SK-N-SH (cell line): ENCODE results near the gene AACS. TPM values are rescaled to one million over a fixed set of nuclear protein-coding genes. Genes with fewer than 3 reads are reported as not detected.

ENCODE experiments used
- CTCF ChIA-PET: fragments of 300-600, 350-600 bp; formaldehyde crosslinking; extraction: SDS; loops from one replicate; lab custom pipeline; 2021; lab: Yijun Ruan, JAX
- POLR2A ChIA-PET: fragments of 350-600 bp; sonication (Branson Sonifier 250); formaldehyde crosslinking; extraction: SDS; loops from one replicate; lab custom pipeline; 2020; ENCODE audit warnings: antibody characterized with exemption, inconsistent platforms; lab: Yijun Ruan, JAX
- DNase-seq: peaks from one replicate; pipeline ENCODE4 v3.0.0; 2012
- H2AFZ ChIP-seq: fragments of 200-600 bp; sonication (generic); 2 replicates; pipeline ENCODE4 v1.8.1; 2016; ENCODE audit warnings: antibody characterized with exemption, mild to moderate bottlenecking, low read depth
- H3F3A ChIP-seq: fragments of 200-600 bp; sonication (generic); replicated peaks from 2 replicates; pipeline ENCODE3; 2016; ENCODE audit warnings: antibody characterized with exemption, mild to moderate bottlenecking; ENCODE audit not compliant: insufficient read depth
- H3K27ac ChIP-seq, 2 experiments: fragments of 200-500 bp in 1 of 2; fragments of 200-600 bp in 1 of 2; sonication (Bioruptor generic) in 1 of 2; sonication (generic), shearing (Covaris generic) in 1 of 2; 2 replicates each; pipeline versions ENCODE4 v1.5.1 to v1.6.1; 2014 to 2016; ENCODE audit warnings: low read depth in 2 of 2, inconsistent platforms in 1 of 2, low read length in 1 of 2, mild to moderate bottlenecking in 1 of 2, mixed read lengths in 1 of 2
- H3K27me3 ChIP-seq: fragments of 200-600 bp; sonication (generic), shearing (Covaris generic); 2 replicates; pipeline ENCODE4 v1.6.1; 2016; ENCODE audit warnings: mixed run types; ENCODE audit not compliant: insufficient read depth
- H3K36me3 ChIP-seq, 2 experiments: fragments of 200-500 bp in 1 of 2; fragments of 200-600 bp in 1 of 2; sonication (Bioruptor generic) in 1 of 2; sonication (generic) in 1 of 2; replicated peaks in 1 of 2; 2 replicates each; pipeline versions ENCODE3 to v1.5.1; 2014 to 2016; ENCODE audit warnings: low read length in 1 of 2, mild to moderate bottlenecking in 1 of 2; ENCODE audit not compliant: insufficient read depth in 2 of 2, control insufficient read depth in 1 of 2
- H3K4me1 ChIP-seq, 2 experiments: fragments of 200-500 bp in 1 of 2; fragments of 200-600 bp in 1 of 2; sonication (Bioruptor generic) in 1 of 2; sonication (generic), shearing (Covaris generic) in 1 of 2; 2 replicates each; pipeline versions ENCODE4 v1.5.1 to v1.6.1; 2014 to 2016; ENCODE audit warnings: low read depth in 1 of 2, low read length in 1 of 2, mixed run types in 1 of 2; ENCODE audit not compliant: insufficient read depth in 2 of 2, control insufficient read depth in 1 of 2
- H3K4me2 ChIP-seq: fragments of 200-600 bp; sonication (generic), shearing (Covaris generic); 2 replicates; pipeline ENCODE4 v1.6.1; 2017; ENCODE audit warnings: mixed run types
- H3K4me3 ChIP-seq, 2 experiments: fragments of 200-500 bp in 1 of 2; fragments of 200-600 bp in 1 of 2; sonication (Bioruptor generic) in 1 of 2; sonication (generic), shearing (Covaris generic) in 1 of 2; 2 replicates each; pipeline versions ENCODE4 v1.5.1 to v1.8.1; 2014 to 2016; ENCODE audit warnings: low read depth in 2 of 2, inconsistent platforms in 1 of 2, low read length in 1 of 2, mild to moderate bottlenecking in 1 of 2, mixed read lengths in 1 of 2, moderate library complexity in 1 of 2
- H3K79me2 ChIP-seq: fragments of 200-600 bp; sonication (generic); 2 replicates; pipeline ENCODE4 v1.8.1; 2017; ENCODE audit warnings: mild to moderate bottlenecking; ENCODE audit not compliant: insufficient read depth
- H3K9ac ChIP-seq: fragments of 200-600 bp; sonication (generic); 2 replicates; pipeline ENCODE4 v1.6.1; 2017; ENCODE audit warnings: mixed run types
- H3K9me2 ChIP-seq: fragments of 200-600 bp; sonication (generic); 2 replicates; pipeline ENCODE4 v1.6.1; 2017; ENCODE audit warnings: mixed run types
- H3K9me3 ChIP-seq: fragments of 200-600 bp; sonication (generic); 2 replicates; pipeline ENCODE4 v1.6.1; 2017; ENCODE audit warnings: mixed run types, mild to moderate bottlenecking, moderate library complexity
- H4K20me1 ChIP-seq: fragments of 200-600 bp; sonication (generic); 2 replicates; pipeline ENCODE4 v1.6.1; 2017; ENCODE audit warnings: mild to moderate bottlenecking, mixed run types; ENCODE audit not compliant: insufficient read depth
- CHD2 ChIP-seq: fragments of 150-350 bp; IDR thresholded peaks from 2 replicates; pipeline ENCODE4 v1.6.1; 2018; ENCODE audit warnings: low read length; ENCODE audit not compliant: partially characterized antibody
- FOSL2 ChIP-seq: IDR thresholded peaks from 2 replicates; pipeline ENCODE4 v1.4.0; 2012; ENCODE audit warnings: low read depth, mild to moderate bottlenecking, moderate library complexity, borderline replicate concordance
- FOXJ3 ChIP-seq: sonication (generic); formaldehyde crosslinking; IDR thresholded peaks from 2 replicates; pipeline ENCODE4 v1.5.1; 2020; ENCODE audit warnings: mild to moderate bottlenecking, missing genetic modification reagents
- FOXM1 ChIP-seq: IDR thresholded peaks from 2 replicates; pipeline ENCODE4 v1.4.0; 2012; ENCODE audit warnings: low read depth, mild to moderate bottlenecking
- GABPA ChIP-seq: IDR thresholded peaks from 2 replicates; pipeline ENCODE4 v1.4.0; 2012; ENCODE audit warnings: low read depth, mild to moderate bottlenecking
- GATA2 ChIP-seq: sonication (generic); formaldehyde crosslinking; IDR thresholded peaks from 2 replicates; pipeline ENCODE4 v1.5.0; 2020; ENCODE audit warnings: mild to moderate bottlenecking, missing genetic modification reagents
- IRF3 ChIP-seq: fragments of 150-350 bp; IDR thresholded peaks from 2 replicates; pipeline ENCODE4 v1.6.1; 2016; ENCODE audit warnings: mild to moderate bottlenecking, low read depth, low read length
- JUND ChIP-seq: IDR thresholded peaks from 2 replicates; pipeline ENCODE4 v1.4.0; 2012
- NFIC ChIP-seq: IDR thresholded peaks from 2 replicates; pipeline ENCODE4 v1.4.0; 2012; ENCODE audit warnings: borderline replicate concordance
- NRF1 ChIP-seq: IDR thresholded peaks from 2 replicates; pipeline ENCODE4 v1.6.1; 2012; ENCODE audit warnings: low read depth, mild to moderate bottlenecking, low read length
- POLR2AphosphoS5 ChIP-seq: IDR thresholded peaks from 2 replicates; pipeline ENCODE4 v1.6.1; 2012; ENCODE audit warnings: low read depth, low read length
- RAD21 ChIP-seq: IDR thresholded peaks from 2 replicates; pipeline ENCODE4 v1.6.1; 2012; ENCODE audit warnings: mild to moderate bottlenecking, low read length
- REST ChIP-seq: IDR thresholded peaks from 2 replicates; pipeline ENCODE4 v1.6.1; 2012; ENCODE audit warnings: mild to moderate bottlenecking, low read depth, low read length, moderate library complexity
- SIN3A ChIP-seq: IDR thresholded peaks from 2 replicates; pipeline ENCODE4 v1.6.1; 2012; ENCODE audit warnings: low read depth, mild to moderate bottlenecking, low read length, moderate library complexity, borderline replicate concordance
- SMC3 ChIP-seq: IDR thresholded peaks from 2 replicates; pipeline ENCODE4 v1.6.1; 2012; ENCODE audit warnings: low read depth, low read length, improper control_type of control experiment
- TCF12 ChIP-seq: IDR thresholded peaks from 2 replicates; pipeline ENCODE4 v1.4.0; 2012
- TEAD4 ChIP-seq: IDR thresholded peaks from 2 replicates; pipeline ENCODE4 v1.4.0; 2012; ENCODE audit warnings: mild to moderate bottlenecking, borderline replicate concordance; ENCODE audit not compliant: insufficient read depth
- USF1 ChIP-seq: IDR thresholded peaks from 2 replicates; pipeline ENCODE4 v1.4.0; 2012; ENCODE audit warnings: low read depth, borderline replicate concordance
- USF2 ChIP-seq: fragments of 150-350 bp; IDR thresholded peaks from 2 replicates; pipeline ENCODE4 v1.6.1; 2017; ENCODE audit warnings: antibody characterized with exemption, low read length, low read depth, borderline replicate concordance
- YY1 ChIP-seq: IDR thresholded peaks from 2 replicates; pipeline ENCODE4 v1.4.0; 2012; ENCODE audit warnings: low read depth, mild to moderate bottlenecking
- ZBTB33 ChIP-seq: IDR thresholded peaks from 2 replicates; pipeline ENCODE4 v1.4.0; 2012; ENCODE audit warnings: low read depth, borderline replicate concordance
- WGBS: methylation state at CpG from one replicate; pipeline ENCODE4 v1.1.6; 2017; ENCODE audit warnings: low lambda C conversion rate; 5-methylcytosine and 5-hydroxymethylcytosine counted together
- polyA plus RNA-seq, 3 experiments: library from polyadenylated mRNA; depleted of rRNA; stranded (reverse); fragments of >200 nt; gene quantifications; 2 replicates each; pipeline ENCODE4 v1.2.3, GENCODE V29; 2012
- TF ChIP-seq, protein P1 (sequence below): IDR thresholded peaks from 2 replicates; pipeline ENCODE4; 2012

Gene AACS
- polyA plus RNA-seq, 1 of the 3 experiments (the other 2 are of a cell fraction): 17.3 TPM

DNA sequence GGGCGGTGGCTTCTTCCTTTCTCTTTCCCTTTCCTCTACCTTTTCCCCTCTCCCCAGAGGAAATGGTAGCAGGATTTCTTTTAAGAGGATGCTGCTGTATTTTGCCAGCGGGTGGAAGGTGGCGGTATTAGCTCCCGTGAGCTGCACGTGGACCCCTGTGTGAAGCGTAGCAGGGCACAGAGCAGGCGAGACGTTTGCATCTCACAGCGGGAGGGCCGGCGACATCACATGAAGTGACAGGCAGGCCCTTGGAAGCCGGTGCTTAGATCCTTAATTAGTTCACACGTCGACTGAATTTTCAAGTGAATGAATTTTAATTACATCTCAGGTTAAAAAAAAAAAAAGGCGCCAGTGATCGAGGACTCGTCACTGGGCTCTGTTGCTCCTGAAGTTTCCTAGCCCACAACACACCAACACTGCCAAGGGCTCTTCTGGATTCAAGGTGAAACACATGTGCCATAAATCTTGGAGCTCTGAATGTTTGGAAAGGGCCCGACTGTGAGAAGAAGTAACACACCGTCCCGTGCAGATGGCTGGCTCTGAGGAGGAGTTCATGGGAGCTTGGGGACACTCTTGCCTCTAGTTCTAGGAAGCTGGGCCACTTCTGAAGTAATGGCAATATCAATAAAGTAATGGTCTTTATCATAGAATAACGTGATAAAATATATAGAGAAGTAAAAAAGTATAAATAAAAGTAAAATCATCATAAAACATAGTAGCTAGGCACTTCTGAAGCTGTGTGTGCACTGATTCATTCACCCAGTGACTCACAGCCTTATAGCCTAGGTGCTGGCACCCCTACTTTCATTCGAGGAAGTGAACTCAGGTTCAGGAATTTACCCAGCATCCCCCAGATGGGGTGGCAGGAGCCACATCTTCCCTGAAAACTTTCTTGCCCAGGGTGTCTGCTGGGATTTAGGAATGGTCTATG, 75.3 kb downstream of the AACS start:
- no peaks in the 10 kb centered on the region for H3K79me2 ChIP-seq
- H3K4me3 ChIP-seq: no peak overlapping the region
- no peaks in the 10 kb centered on the region for H3K27me3 ChIP-seq
- H3F3A ChIP-seq: peaks cover 17% of the 10 kb centered on the region
- H2AFZ ChIP-seq: peak overlapping the region; percentile 72; the same call in 1 of the 2 replicates
- H4K20me1 ChIP-seq: no peaks in the 10 kb centered on the region
- WGBS: 72% methylated on average over 21 of the region's 22 CpGs
- peaks cover 12% of the 10 kb centered on the region in 2 experiments; a peak in 2 of 4 replicates for H3K4me1 ChIP-seq
- H3K27ac ChIP-seq: peak overlapping the region in 1 of 2 experiments; percentile 76; a peak in 2 of 4 replicates
- peak overlapping the region; percentile 52 for H3K4me2 ChIP-seq
- no peaks in the 10 kb centered on the region for H3K9me3 ChIP-seq
- peak overlapping the region; percentile 48; the same call in 1 of the 2 replicates for H3K9ac ChIP-seq
- peaks cover 3 to 4% of the 10 kb centered on the region in 2 experiments for H3K36me3 ChIP-seq
- ChIA-PET POLR2A (interaction anchor here (0.6 kb wide), 1 partner anchor 239 kb away, joined by 3 read pairs; no protein-coding TSS in a partner anchor), CTCF (no interaction called here)
- no peak for DNase-seq
- H3K9me2 ChIP-seq: no peaks in the 10 kb centered on the region
- no peak for TF ChIP-seq RAD21
- TF ChIP-seq GABPA: no peak
- no peak for TF ChIP-seq SMC3
- peak; percentile 41; the same call in 1 of the 2 replicates for TF ChIP-seq NFIC
- peak; percentile 74 for TF ChIP-seq JUND
- TF ChIP-seq, protein P1, sequence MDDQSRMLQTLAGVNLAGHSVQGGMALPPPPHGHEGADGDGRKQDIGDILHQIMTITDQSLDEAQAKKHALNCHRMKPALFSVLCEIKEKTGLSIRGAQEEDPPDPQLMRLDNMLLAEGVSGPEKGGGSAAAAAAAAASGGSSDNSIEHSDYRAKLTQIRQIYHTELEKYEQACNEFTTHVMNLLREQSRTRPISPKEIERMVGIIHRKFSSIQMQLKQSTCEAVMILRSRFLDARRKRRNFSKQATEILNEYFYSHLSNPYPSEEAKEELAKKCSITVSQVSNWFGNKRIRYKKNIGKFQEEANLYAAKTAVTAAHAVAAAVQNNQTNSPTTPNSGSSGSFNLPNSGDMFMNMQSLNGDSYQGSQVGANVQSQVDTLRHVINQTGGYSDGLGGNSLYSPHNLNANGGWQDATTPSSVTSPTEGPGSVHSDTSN: no peak; the same call in 1 of the 2 replicates
- no peak for TF ChIP-seq FOXM1
- no peak for TF ChIP-seq NRF1
- TF ChIP-seq TCF12: peak; percentile 40; the same call in 1 of the 2 replicates
- TF ChIP-seq USF2: no peak
- no peak for TF ChIP-seq GATA2 (CRISPR knock-in tag)
- no peak for TF ChIP-seq SIN3A
- TF ChIP-seq TEAD4: 0 out of 2 replicates have a peak, but pooled peaks have one; percentile 43
- no peak for TF ChIP-seq USF1
- TF ChIP-seq REST: no peak
- TF ChIP-seq YY1: no peak
- TF ChIP-seq ZBTB33: no peak
- TF ChIP-seq IRF3: no peak
- TF ChIP-seq POLR2AphosphoS5: no peak; the same call in 1 of the 2 replicates
- TF ChIP-seq FOSL2: peak; percentile 86
- TF ChIP-seq CHD2: no peak
- no peak for TF ChIP-seq FOXJ3
